Ovary (tissue), 3 donors: ENCODE measurements around the gene SGCA.

Experiments
- CTCF ChIP-seq, 3 donors: fragments of 450-650 bp in 2 of 3; fragments of 200-600 bp in 1 of 3; IDR thresholded peaks; one replicate each; pipeline versions ENCODE4 v1.5.1 to v1.8.0; 2016 to 2022; ENCODE audit warnings: antibody characterized with exemption in 3 of 3, mild to moderate bottlenecking in 1 of 3
- EP300 ChIP-seq: sonication (generic); formaldehyde crosslinking; IDR thresholded peaks from one replicate; pipeline ENCODE4 v1.6.1; 2017; ENCODE audit warnings: antibody characterized with exemption
- donor health status: DM: no; HTN: no; CAD: no.

GRCh38 chr17:50127697-50128361 is 38.0 kb upstream of the SGCA start:
- no peak for TF ChIP-seq EP300
- TF ChIP-seq CTCF (IDR thresholded peaks at IDR 0.05): no peak
